ENCODE data around the gene NME7. TPM values are rescaled to one million over a fixed set of nuclear protein-coding genes. Genes with fewer than 3 reads are reported as not detected.

NME7 gene
- total RNA-seq, 1 experiment from 2014 or later: 13.2 TPM

GRCh38 chr1:169326956-169327268, 40.7 kb downstream of the NME7 start:
- Histone ChIP-seq H3K4me2 (ENCODE audit: insufficient read depth, insufficient read length, low read length) (no peak overlapping the region), H3K9ac (ENCODE audit: extremely low read depth, insufficient read length, low read length) (no peak overlapping the region), H2BK15ac (ENCODE audit: low read depth, low read length) (no peak overlapping the region), H4K5ac (ENCODE audit: insufficient read length, low read depth, low read length) (no peak overlapping the region), H3K79me2 (ENCODE audit: insufficient read depth, low read length) (no peaks in the 10 kb centered on the region), H3T11ph (ENCODE audit: low read length) (no peak overlapping the region), H4K8ac (replicated peaks; ENCODE audit: insufficient read length, low read depth, low read length) (no peak overlapping the region), H3K27ac (ENCODE audit: insufficient read length, low read depth, low read length) (no peak overlapping the region), H2BK120ac (ENCODE audit: low read depth, low read length, poor library complexity, severe bottlenecking) (no peak overlapping the region), H3K4me1 (ENCODE audit: insufficient read depth, low read length) (no peaks in the 10 kb centered on the region), H3K23ac (ENCODE audit: insufficient read length, low read depth, low read length) (no peak overlapping the region), H3K79me1 (ENCODE audit: insufficient read depth, low read depth, low read length, poor library complexity, severe bottlenecking) (no peaks in the 10 kb centered on the region), H2BK20ac (ENCODE audit: low read depth, low read length, poor library complexity, severe bottlenecking) (no peak overlapping the region), H2AK5ac (ENCODE audit: insufficient read length, low read length) (no peak overlapping the region), H2BK5ac (ENCODE audit: insufficient read length, low read length) (no peak overlapping the region), H2AFZ (ENCODE audit: low read length) (no peak overlapping the region), H3K14ac (ENCODE audit: insufficient read depth, low read length) (no peak overlapping the region), H3K4ac (ENCODE audit: low read depth, low read length) (no peak overlapping the region), H4K91ac (ENCODE audit: insufficient read length, low read depth, low read length) (no peak overlapping the region), H3K23me2 (ENCODE audit: insufficient read length, low read depth, low read length, poor library complexity, severe bottlenecking) (no peaks in the 10 kb centered on the region), H3K27me3 (ENCODE audit: insufficient read depth, low read length) (no peaks in the 10 kb centered on the region), H3K9me3 (ENCODE audit: control insufficient read depth, low read depth, low read length) (no peaks in the 10 kb centered on the region), H3K56ac (ENCODE audit: insufficient read length, low read depth, low read length) (no peak overlapping the region), H2BK12ac (ENCODE audit: insufficient read length, low read depth, low read length) (no peak overlapping the region), H4K20me1 (ENCODE audit: control insufficient read depth, insufficient read depth, insufficient read length) (no peaks in the 10 kb centered on the region), H3K18ac (ENCODE audit: insufficient read length, low read depth, low read length) (no peak overlapping the region)
- TF ChIP-seq CTCF (conservative IDR thresholded peaks at IDR 0.05): no peak
- no peak overlapping the region for H3K4me3 Mint-ChIP-seq
- peaks cover 17 to 20% of the 10 kb centered on the region in 2 experiments for H3K4me1 Mint-ChIP-seq
- H3K9me3 Mint-ChIP-seq: peaks cover 3 to 7% of the 10 kb centered on the region in 2 experiments; a peak in 2 of 5 replicates
- peaks cover 0 to 5% (median 2%) of the 10 kb centered on the region in 3 experiments; a peak in 2 of 7 replicates for H3K36me3 Mint-ChIP-seq (ENCODE audit: insufficient read depth in 1 of 3, low read depth in 3 of 3)
- no peak overlapping the region for H3K27ac Mint-ChIP-seq
- no peaks in the 10 kb centered on the region for H3K27me3 Mint-ChIP-seq (ENCODE audit: low read depth)
- no peak for DNase-seq

All from H9 (cell line).